Fibroblast of villous mesenchyme (primary cell): Measurements from ENCODE around the gene LPAR3. TPM values are rescaled to one million over a fixed set of nuclear protein-coding genes. Genes with fewer than 3 reads are reported as not detected.

Source experiments
- DNase-seq: peaks from one replicate; pipeline ENCODE4 v3.0.0-alpha.2; 2010; ENCODE audit warnings: low read depth
- H3K4me3 ChIP-seq: 2 replicates; pipeline ENCODE4 v1.5.1; 2011; ENCODE audit warnings: low read depth, mild to moderate bottlenecking, low read length
- total RNA-seq: library from RNA; depleted of rRNA; stranded (reverse); fragments of >200 nt; gene quantifications from 2 replicates; pipeline ENCODE4 v1.2.3, GENCODE V29; 2012
- TF ChIP-seq, protein P1 (sequence below): IDR thresholded peaks from 2 replicates; pipeline ENCODE4 v1.5.1; 2012; ENCODE audit warnings: low read depth, mild to moderate bottlenecking, low read length; ENCODE audit not compliant: insufficient read depth

LPAR3 gene
- total RNA-seq, 1 donor: 2.6 TPM

GRCh38 chr1:84795213-84795612, 97.8 kb downstream of the LPAR3 start:
- H3K4me3 ChIP-seq: no peak overlapping the region
- DNase-seq: no peak
- TF ChIP-seq, protein P1, sequence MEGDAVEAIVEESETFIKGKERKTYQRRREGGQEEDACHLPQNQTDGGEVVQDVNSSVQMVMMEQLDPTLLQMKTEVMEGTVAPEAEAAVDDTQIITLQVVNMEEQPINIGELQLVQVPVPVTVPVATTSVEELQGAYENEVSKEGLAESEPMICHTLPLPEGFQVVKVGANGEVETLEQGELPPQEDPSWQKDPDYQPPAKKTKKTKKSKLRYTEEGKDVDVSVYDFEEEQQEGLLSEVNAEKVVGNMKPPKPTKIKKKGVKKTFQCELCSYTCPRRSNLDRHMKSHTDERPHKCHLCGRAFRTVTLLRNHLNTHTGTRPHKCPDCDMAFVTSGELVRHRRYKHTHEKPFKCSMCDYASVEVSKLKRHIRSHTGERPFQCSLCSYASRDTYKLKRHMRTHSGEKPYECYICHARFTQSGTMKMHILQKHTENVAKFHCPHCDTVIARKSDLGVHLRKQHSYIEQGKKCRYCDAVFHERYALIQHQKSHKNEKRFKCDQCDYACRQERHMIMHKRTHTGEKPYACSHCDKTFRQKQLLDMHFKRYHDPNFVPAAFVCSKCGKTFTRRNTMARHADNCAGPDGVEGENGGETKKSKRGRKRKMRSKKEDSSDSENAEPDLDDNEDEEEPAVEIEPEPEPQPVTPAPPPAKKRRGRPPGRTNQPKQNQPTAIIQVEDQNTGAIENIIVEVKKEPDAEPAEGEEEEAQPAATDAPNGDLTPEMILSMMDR: no peak

DNA sequence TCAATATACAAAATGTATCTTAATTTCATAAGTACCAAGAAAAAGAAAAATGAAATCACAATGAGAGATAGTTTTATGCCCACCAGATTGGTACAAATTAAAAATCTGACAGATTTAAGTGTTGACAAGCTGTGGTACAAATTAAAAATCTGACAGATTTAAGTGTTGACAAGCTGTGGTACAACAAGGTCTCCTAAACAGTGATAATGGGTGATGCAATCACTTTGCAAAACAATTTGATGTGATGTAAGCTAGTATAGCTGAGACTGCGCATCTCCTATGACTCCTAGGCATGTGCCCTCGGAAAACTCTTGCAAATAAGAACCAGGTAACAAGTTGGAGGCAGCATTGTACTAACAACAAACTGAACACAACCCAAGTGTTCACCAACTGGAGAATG, 100.6 kb downstream of the LPAR3 start:
- no peak for DNase-seq
- TF ChIP-seq, protein P1: no peak
- H3K4me3 ChIP-seq: no peak overlapping the region

GRCh38 chr1:84789014-84789413, 104.0 kb downstream of the LPAR3 start:
- no peak for DNase-seq
- TF ChIP-seq, protein P1: no peak
- H3K4me3 ChIP-seq: no peak overlapping the region

DNA sequence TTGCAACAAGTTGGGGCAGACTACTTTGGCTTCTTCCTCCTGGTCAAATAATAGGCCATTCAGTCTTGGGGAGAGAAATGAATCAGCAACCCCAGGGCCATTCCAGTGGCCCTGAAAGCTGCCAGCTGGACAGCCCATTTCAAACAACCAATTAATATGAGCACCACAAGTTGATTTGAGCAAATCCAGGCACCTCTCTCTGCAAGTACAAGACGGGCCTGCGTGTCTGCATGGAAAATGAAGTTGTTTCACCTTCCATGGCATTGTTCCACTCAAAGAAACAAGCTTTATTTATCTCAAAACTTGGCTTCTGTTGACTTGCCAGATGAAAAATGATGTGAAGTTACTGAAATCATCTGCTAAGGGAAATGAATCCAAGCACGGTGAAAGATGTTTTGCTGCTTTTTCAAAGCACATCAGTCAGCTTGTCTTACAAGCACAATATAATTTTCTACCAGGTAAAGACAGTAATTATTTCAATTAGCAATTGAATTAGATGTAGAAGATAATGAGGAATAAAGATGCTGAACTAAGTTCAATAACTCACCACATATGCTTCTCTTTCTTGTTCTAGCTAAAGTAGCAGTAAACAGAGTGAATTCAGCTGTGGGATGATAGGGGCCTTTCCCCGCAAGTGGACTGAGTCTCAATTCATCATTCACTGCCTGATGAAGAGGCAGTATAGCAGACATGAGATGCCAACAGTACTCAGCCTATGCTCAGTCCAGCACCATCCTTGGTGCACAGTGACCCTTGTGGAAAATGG, 107.6 kb downstream of the LPAR3 start:
- TF ChIP-seq, protein P1: no peak
- no peak overlapping the region for H3K4me3 ChIP-seq
- peak; percentile 26 for DNase-seq

DNA sequence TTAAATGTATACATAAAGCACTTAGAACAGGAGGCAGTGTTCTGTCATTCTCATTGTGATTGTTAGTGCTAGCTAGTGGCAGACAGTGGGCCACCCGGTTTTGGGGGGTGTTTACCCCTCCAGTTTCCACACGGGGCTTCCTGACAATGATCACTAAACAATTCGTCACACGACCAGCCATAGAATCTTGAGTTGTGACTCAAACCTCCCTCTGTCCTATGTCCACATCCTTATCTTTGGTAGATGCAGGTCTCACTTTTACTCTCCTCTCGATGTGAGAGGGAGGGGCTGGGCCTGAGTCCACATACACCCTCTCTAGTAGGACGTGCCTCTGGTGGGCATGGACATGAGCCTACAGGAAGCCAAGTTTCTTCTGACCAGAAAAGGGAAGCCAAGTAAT, 110.1 kb downstream of the LPAR3 start:
- TF ChIP-seq, protein P1: no peak
- DNase-seq: no peak
- no peak overlapping the region for H3K4me3 ChIP-seq

- TF ChIP-seq, protein P1: peak; percentile 86
- DNase-seq: peak; percentile 62
- peak overlapping the region; percentile 10 for H3K4me3 ChIP-seq
Measured at GRCh38 chr1:84781946-84782771, 110.8 kb downstream of the LPAR3 start.
